ENCODE data around the gene C17orf78.
"Not testable (repeated sequence)": the region's sequence is repeated elsewhere in the genome, so short reads cannot be mapped to it uniquely, and the experiment has no call there.

C17orf78 gene

GRCh38 chr17:37375706-37376105 lies at the start of gene C17orf78:
Gene C17orf78 (plus strand): TSS chr17:37375985. CDS start chr17:37376093, 108 bp downstream.
- no peak for DNase-seq

GRCh38 chr17:37327341-37328090 lies 48.3 kb upstream of the C17orf78 start:
- no peak for DNase-seq

- DNase-seq = no peak
Observed at GRCh38 chr17:37338847-37339246, 36.9 kb upstream of the C17orf78 start.

GRCh38 chr17:37339321-37339720 lies 36.5 kb upstream of the C17orf78 start:
- DNase-seq = no peak

- DNase-seq = no peak
Observed at GRCh38 chr17:37340804-37341203, 35.0 kb upstream of the C17orf78 start.

GRCh38 chr17:37342589-37342988 lies 33.2 kb upstream of the C17orf78 start:
- DNase-seq = no peak

- DNase-seq = no peak
Observed at GRCh38 chr17:37344519-37344918, 31.3 kb upstream of the C17orf78 start.

- DNase-seq = not testable (repeated sequence)
Observed at GRCh38 chr17:37346863-37347402, 28.9 kb upstream of the C17orf78 start.

GRCh38 chr17:37356796-37357569 lies 18.8 kb upstream of the C17orf78 start:
- DNase-seq = not testable (repeated sequence)

GRCh38 chr17:37358098-37358829 lies 17.5 kb upstream of the C17orf78 start:
- no peak for DNase-seq

GRCh38 chr17:37358830-37359681 lies 16.7 kb upstream of the C17orf78 start:
- peak; percentile 92 for DNase-seq

- DNase-seq = no peak
Observed at GRCh38 chr17:37359682-37360188, 16.1 kb upstream of the C17orf78 start.

GRCh38 chr17:37360632-37361031 lies 15.2 kb upstream of the C17orf78 start:
- no peak for DNase-seq

- no peak for DNase-seq
Observed at GRCh38 chr17:37361543-37361942, 14.2 kb upstream of the C17orf78 start.

- DNase-seq = no peak
Observed at GRCh38 chr17:37365589-37365988, 10.2 kb upstream of the C17orf78 start.

GRCh38 chr17:37368577-37368976 lies 7.2 kb upstream of the C17orf78 start:
- no peak for DNase-seq

GRCh38 chr17:37373530-37374159 lies 2.1 kb upstream of the C17orf78 start:
- peak; percentile 34 for DNase-seq

GRCh38 chr17:37382056-37382455 lies 6.3 kb downstream of the C17orf78 start:
- DNase-seq = no peak

GRCh38 chr17:37384560-37385149 lies 8.9 kb downstream of the C17orf78 start:
- no peak for DNase-seq

GRCh38 chr17:37385474-37385990 lies 9.7 kb downstream of the C17orf78 start:
- no peak for DNase-seq

GRCh38 chr17:37386462-37386861 lies 10.7 kb downstream of the C17orf78 start:
- DNase-seq = no peak
